Stimulated activated CD8-positive, alpha-beta memory T cell treated with anti-CD3 and anti-CD28 coated beads, Interleukin-4, amount 100 ng/mL, for 24 hours (primary cell): ENCODE data around the gene CYSTM1.
A peak's percentile ranks its signal among the peaks of the same experiment; 100 is the strongest.

Source experiments
- DNase-seq: peaks from one replicate; pipeline ENCODE4 v3.0.0-alpha.2; 2020; ENCODE audit warnings: low read depth

Gene CYSTM1

GRCh38 chr5:140236891-140237598 lies 62.1 kb downstream of the CYSTM1 start:
- no peak for DNase-seq

GRCh38 chr5:140238756-140239155 lies 63.8 kb downstream of the CYSTM1 start:
- no peak for DNase-seq

- no peak for DNase-seq
Observed at GRCh38 chr5:140239461-140239860, 64.5 kb downstream of the CYSTM1 start.

GRCh38 chr5:140239939-140240700 lies 65.1 kb downstream of the CYSTM1 start:
- DNase-seq: peak; percentile 47

- DNase-seq: no peak
Observed at GRCh38 chr5:140240987-140241706, 66.2 kb downstream of the CYSTM1 start.

- DNase-seq: no peak
Observed at GRCh38 chr5:140242099-140242498, 67.1 kb downstream of the CYSTM1 start.

- DNase-seq: no peak
Observed at GRCh38 chr5:140242890-140243585, 68.0 kb downstream of the CYSTM1 start.

- DNase-seq: no peak
Observed at GRCh38 chr5:140243706-140244250, 68.8 kb downstream of the CYSTM1 start.

GRCh38 chr5:140244525-140245025 lies 69.6 kb downstream of the CYSTM1 start:
- peak; percentile 68 for DNase-seq

- DNase-seq: no peak
Observed at GRCh38 chr5:140245341-140245740, 70.4 kb downstream of the CYSTM1 start.

- no peak for DNase-seq
Observed at GRCh38 chr5:140245926-140246325, 70.9 kb downstream of the CYSTM1 start.

- DNase-seq: no peak
Observed at GRCh38 chr5:140246378-140247122, 71.6 kb downstream of the CYSTM1 start.

GRCh38 chr5:140248414-140248813 lies 73.4 kb downstream of the CYSTM1 start:
- DNase-seq: no peak

GRCh38 chr5:140249536-140249935 lies 74.5 kb downstream of the CYSTM1 start:
- no peak for DNase-seq

- DNase-seq: no peak
Observed at GRCh38 chr5:140250386-140250785, 75.4 kb downstream of the CYSTM1 start.

GRCh38 chr5:140251527-140251973 lies 76.6 kb downstream of the CYSTM1 start:
- DNase-seq: peak; percentile 34

GRCh38 chr5:140252470-140253126 lies 77.6 kb downstream of the CYSTM1 start:
- no peak for DNase-seq

GRCh38 chr5:140253985-140254384 lies 79.0 kb downstream of the CYSTM1 start:
- no peak for DNase-seq

- no peak for DNase-seq
Observed at GRCh38 chr5:140255460-140256157, 80.6 kb downstream of the CYSTM1 start.

GRCh38 chr5:140256726-140257125 lies 81.7 kb downstream of the CYSTM1 start:
- DNase-seq: no peak
